ENCODE data around the gene ECI1. TPM values are rescaled to one million over a fixed set of nuclear protein-coding genes. Genes with fewer than 3 reads are reported as not detected.

The ECI1 gene
- total and polyA plus RNA-seq, 2 of the 13 experiments (the other 11 are each of a cell fraction or from before 2014, with no cell fraction given) = 82.0 to 102 TPM

DNA sequence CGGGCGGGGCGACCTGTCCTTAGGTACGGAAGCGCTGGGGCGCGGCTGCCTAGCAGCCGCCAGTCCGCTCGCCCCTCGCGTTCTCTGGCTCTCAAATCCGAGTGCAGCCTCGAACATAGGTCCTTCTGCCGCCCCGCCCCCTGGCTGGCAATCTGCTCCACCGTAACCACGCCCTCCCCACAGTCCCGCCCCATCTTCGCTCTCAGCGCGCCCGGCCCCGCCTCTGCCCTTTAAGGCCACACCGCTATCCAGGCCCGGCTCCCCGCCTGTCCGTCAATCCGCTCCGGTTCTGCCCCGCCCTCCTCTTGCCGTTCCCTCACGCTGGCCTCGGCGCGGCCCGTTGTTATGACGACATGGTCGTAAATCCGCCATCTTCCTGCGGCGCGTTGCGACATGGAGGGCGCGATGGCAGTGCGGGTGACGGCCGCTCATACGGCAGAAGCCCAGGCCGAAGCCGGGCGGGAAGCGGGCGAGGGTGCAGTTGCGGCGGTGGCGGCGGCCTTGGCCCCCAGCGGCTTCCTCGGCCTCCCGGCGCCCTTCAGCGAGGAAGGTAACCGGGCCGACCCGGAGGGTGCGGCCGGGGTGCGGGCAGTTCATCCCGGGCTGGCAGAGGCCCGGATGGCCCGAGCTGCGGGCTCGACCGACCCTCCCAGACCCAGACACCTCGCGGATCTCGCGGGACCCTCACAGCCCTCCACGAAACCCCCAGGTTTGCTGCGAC is 28.0 kb downstream of the ECI1 start, which contains the start of gene E4F1 (continued):
- no peak for TF ChIP-seq ZUFSP (CRISPR knock-in tag; IDR thresholded peaks at IDR 0.05; ENCODE audit: borderline replicate concordance)
- TF ChIP-seq ZNF552 (CRISPR knock-in tag; IDR thresholded peaks at IDR 0.05; ENCODE audit: borderline replicate concordance) = no peak
- peak; percentile 66 for TF ChIP-seq ZNF407 (CRISPR knock-in tag; IDR thresholded peaks at IDR 0.05; ENCODE audit: not compliant biosample characterization)
- TF ChIP-seq, protein P1, sequence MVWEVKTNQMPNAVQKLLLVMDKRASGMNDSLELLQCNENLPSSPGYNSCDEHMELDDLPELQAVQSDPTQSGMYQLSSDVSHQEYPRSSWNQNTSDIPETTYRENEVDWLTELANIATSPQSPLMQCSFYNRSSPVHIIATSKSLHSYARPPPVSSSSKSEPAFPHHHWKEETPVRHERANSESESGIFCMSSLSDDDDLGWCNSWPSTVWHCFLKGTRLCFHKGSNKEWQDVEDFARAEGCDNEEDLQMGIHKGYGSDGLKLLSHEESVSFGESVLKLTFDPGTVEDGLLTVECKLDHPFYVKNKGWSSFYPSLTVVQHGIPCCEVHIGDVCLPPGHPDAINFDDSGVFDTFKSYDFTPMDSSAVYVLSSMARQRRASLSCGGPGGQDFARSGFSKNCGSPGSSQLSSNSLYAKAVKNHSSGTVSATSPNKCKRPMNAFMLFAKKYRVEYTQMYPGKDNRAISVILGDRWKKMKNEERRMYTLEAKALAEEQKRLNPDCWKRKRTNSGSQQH (CRISPR knock-in tag; IDR thresholded peaks at IDR 0.05; ENCODE audit: low read depth) = peak; percentile 86
- no peak for TF ChIP-seq ZNF678 (CRISPR knock-in tag; IDR thresholded peaks at IDR 0.05)
- TF ChIP-seq, protein P2, sequence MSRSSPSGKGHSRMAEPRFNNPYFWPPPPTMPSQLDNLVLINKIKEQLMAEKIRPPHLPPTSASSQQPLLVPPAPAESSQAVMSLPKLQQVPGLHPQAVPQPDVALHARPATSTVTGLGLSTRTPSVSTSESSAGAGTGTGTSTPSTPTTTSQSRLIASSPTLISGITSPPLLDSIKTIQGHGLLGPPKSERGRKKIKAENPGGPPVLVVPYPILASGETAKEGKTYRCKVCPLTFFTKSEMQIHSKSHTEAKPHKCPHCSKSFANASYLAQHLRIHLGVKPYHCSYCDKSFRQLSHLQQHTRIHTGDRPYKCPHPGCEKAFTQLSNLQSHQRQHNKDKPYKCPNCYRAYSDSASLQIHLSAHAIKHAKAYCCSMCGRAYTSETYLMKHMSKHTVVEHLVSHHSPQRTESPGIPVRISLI (CRISPR knock-in tag; IDR thresholded peaks at IDR 0.05; ENCODE audit: borderline replicate concordance) = no peak
- peak; percentile 95 for TF ChIP-seq TBX2 (CRISPR knock-in tag; IDR thresholded peaks at IDR 0.05; ENCODE audit: borderline replicate concordance)
- TF ChIP-seq, protein P3, sequence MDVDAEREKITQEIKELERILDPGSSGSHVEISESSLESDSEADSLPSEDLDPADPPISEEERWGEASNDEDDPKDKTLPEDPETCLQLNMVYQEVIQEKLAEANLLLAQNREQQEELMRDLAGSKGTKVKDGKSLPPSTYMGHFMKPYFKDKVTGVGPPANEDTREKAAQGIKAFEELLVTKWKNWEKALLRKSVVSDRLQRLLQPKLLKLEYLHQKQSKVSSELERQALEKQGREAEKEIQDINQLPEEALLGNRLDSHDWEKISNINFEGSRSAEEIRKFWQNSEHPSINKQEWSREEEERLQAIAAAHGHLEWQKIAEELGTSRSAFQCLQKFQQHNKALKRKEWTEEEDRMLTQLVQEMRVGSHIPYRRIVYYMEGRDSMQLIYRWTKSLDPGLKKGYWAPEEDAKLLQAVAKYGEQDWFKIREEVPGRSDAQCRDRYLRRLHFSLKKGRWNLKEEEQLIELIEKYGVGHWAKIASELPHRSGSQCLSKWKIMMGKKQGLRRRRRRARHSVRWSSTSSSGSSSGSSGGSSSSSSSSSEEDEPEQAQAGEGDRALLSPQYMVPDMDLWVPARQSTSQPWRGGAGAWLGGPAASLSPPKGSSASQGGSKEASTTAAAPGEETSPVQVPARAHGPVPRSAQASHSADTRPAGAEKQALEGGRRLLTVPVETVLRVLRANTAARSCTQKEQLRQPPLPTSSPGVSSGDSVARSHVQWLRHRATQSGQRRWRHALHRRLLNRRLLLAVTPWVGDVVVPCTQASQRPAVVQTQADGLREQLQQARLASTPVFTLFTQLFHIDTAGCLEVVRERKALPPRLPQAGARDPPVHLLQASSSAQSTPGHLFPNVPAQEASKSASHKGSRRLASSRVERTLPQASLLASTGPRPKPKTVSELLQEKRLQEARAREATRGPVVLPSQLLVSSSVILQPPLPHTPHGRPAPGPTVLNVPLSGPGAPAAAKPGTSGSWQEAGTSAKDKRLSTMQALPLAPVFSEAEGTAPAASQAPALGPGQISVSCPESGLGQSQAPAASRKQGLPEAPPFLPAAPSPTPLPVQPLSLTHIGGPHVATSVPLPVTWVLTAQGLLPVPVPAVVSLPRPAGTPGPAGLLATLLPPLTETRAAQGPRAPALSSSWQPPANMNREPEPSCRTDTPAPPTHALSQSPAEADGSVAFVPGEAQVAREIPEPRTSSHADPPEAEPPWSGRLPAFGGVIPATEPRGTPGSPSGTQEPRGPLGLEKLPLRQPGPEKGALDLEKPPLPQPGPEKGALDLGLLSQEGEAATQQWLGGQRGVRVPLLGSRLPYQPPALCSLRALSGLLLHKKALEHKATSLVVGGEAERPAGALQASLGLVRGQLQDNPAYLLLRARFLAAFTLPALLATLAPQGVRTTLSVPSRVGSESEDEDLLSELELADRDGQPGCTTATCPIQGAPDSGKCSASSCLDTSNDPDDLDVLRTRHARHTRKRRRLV (CRISPR knock-in tag; IDR thresholded peaks at IDR 0.05) = no peak
- TF ChIP-seq FOSL1 (CRISPR knock-in tag; IDR thresholded peaks at IDR 0.05; ENCODE audit: borderline replicate concordance) = no peak

All from HepG2 (cell line).